RWPE2 (cell line): ENCODE measurements around the gene TRAF6.

Experiments used
- ATAC-seq: fragments of 200-7000 bp; cut with Tn5 transposase; 3 replicates; pipeline ENCODE4 v1.9.1; 2021; ENCODE audit warnings: low read depth
- DNase-seq: peaks from one replicate; pipeline ENCODE4 v3.0.0-alpha.2; 2020; ENCODE audit warnings: low spot score
- H3K27ac ChIP-seq: fragments of 450-650 bp; 2 replicates; pipeline ENCODE4 v1.5.1; 2017; ENCODE audit warnings: mild to moderate bottlenecking; ENCODE audit not compliant: poor library complexity, severe bottlenecking
- H3K27me3 ChIP-seq: fragments of 250-450 bp; sonication (Bioruptor Pico); 2 replicates; pipeline ENCODE4 v1.5.1; 2021; ENCODE audit warnings: mild to moderate bottlenecking, moderate library complexity; ENCODE audit not compliant: insufficient read depth, poor library complexity, severe bottlenecking
- H3K36me3 ChIP-seq: fragments of 250-450 bp; sonication (Bioruptor Pico); 2 replicates; pipeline ENCODE4 v1.5.1; 2020; ENCODE audit warnings: low read depth, mild to moderate bottlenecking, moderate library complexity
- H3K4me1 ChIP-seq: fragments of 250-450 bp; sonication (Bioruptor Pico); 2 replicates; pipeline ENCODE4 v1.5.1; 2021; ENCODE audit warnings: mild to moderate bottlenecking, moderate library complexity; ENCODE audit not compliant: insufficient read depth, poor library complexity, severe bottlenecking
- H3K4me3 ChIP-seq: fragments of 250-450 bp; sonication (Bioruptor Pico); 2 replicates; pipeline ENCODE4 v1.5.1; 2021; ENCODE audit warnings: mild to moderate bottlenecking, moderate library complexity; ENCODE audit not compliant: severe bottlenecking
- H3K9me3 ChIP-seq: fragments of 250-450 bp; sonication (Bioruptor Pico); 2 replicates; pipeline ENCODE4 v1.5.1; 2021; ENCODE audit warnings: mild to moderate bottlenecking, moderate library complexity; ENCODE audit not compliant: severe bottlenecking
- TF ChIP-seq, protein P1 (sequence below): fragments of 450-650 bp; IDR thresholded peaks from one replicate; pipeline ENCODE4 v1.5.1; 2017; ENCODE audit warnings: mild to moderate bottlenecking, moderate library complexity; ENCODE audit not compliant: poor library complexity, severe bottlenecking

The TRAF6 gene

DNA sequence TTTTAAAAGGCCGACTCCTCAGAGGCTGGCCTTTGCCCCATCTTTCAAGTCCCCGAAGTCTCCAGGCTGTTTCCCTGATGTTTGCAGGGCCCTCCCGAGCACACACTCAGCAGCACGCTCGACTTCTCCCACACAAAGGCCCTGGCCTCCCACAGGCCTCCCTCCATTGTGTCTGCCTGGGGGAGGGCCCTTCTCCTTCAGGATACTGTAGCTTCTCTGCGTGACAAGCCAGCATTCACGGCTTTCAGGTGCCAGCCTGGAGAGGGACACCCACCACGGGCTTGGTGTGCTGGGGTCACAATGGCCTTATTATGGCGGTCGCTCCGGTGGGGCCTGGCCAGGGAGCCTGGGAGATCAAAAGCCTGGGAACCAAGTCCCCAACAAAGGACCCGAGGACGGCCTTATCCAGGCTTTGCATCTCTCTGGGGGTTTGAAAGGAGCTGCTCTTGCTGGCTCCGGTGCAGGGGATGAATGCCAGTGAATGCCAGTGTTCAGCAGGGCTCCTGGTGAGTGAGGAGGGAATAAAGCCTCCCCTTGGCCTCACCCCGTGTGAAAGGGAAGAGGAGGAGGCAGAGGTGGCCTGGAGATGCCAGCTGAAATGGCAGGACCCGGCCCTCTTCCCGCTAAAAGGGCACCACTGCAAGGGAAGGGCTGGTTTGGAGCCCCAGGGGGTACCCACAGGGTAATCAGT, 55.0 kb downstream of the TRAF6 start:
- TF ChIP-seq, protein P1, sequence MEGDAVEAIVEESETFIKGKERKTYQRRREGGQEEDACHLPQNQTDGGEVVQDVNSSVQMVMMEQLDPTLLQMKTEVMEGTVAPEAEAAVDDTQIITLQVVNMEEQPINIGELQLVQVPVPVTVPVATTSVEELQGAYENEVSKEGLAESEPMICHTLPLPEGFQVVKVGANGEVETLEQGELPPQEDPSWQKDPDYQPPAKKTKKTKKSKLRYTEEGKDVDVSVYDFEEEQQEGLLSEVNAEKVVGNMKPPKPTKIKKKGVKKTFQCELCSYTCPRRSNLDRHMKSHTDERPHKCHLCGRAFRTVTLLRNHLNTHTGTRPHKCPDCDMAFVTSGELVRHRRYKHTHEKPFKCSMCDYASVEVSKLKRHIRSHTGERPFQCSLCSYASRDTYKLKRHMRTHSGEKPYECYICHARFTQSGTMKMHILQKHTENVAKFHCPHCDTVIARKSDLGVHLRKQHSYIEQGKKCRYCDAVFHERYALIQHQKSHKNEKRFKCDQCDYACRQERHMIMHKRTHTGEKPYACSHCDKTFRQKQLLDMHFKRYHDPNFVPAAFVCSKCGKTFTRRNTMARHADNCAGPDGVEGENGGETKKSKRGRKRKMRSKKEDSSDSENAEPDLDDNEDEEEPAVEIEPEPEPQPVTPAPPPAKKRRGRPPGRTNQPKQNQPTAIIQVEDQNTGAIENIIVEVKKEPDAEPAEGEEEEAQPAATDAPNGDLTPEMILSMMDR = no peak
- Histone ChIP-seq H3K27me3 (no peaks in the 10 kb centered on the region), H3K36me3 (peaks cover 38% of the 10 kb centered on the region), H3K4me3 (no peak overlapping the region), H3K27ac (peak overlapping the region; percentile 58), H3K4me1 (peaks cover 12% of the 10 kb centered on the region), H3K9me3 (no peaks in the 10 kb centered on the region)
- ATAC-seq (no peak), DNase-seq (no peak)

DNA sequence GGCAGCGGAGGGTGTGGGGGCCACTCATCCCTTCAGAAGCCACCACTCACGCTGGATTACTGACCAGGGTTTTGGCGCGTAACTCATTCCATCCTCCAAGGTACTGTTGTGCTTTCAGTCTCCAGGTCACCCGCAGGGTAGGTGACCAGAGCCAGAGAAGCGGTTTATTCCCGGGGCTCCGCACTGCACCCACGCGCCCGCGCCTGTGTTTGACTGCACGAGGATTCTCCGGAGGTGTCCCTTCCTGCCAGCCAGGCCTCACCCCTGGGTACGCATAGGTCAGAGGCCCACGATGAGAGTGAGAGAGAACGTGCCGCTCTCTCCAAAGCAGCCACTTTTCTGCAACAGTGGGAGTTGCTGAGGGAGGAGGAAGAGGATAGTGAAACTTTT, 55.5 kb downstream of the TRAF6 start:
- no peak overlapping the region for H3K4me3 ChIP-seq
- peak overlapping the region; percentile 58 for H3K27ac ChIP-seq
- peaks cover 40% of the 10 kb centered on the region for H3K36me3 ChIP-seq
- no peak for DNase-seq
- H3K4me1 ChIP-seq = peaks cover 12% of the 10 kb centered on the region
- no peaks in the 10 kb centered on the region for H3K27me3 ChIP-seq
- TF ChIP-seq, protein P1 = no peak
- ATAC-seq = no peak
- H3K9me3 ChIP-seq = no peaks in the 10 kb centered on the region

DNA sequence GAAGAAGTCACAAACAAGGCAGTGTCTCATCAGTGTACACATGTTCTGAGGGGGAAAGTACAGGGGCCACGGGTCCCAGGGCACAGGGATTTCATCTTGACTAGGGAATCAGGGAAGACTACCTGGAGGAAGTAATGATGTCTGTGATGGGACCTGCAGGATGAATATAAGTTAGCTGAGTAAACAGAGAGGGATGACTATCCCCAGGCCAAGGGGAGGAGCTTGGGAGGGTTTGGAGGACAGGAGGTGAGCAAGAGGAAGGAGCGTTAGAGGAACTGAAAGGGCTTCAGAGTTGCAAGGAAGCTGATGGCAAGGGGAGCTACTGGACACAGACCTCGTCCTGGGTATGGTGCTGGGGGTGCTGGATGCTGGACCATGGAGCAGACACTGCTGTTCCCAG, 56.4 kb downstream of the TRAF6 start:
- peaks cover 12% of the 10 kb centered on the region for H3K4me1 ChIP-seq
- H3K27ac ChIP-seq = peak overlapping the region; percentile 7
- no peak for DNase-seq
- no peak overlapping the region for H3K4me3 ChIP-seq
- no peaks in the 10 kb centered on the region for H3K27me3 ChIP-seq
- TF ChIP-seq, protein P1 = no peak
- peaks cover 49% of the 10 kb centered on the region for H3K36me3 ChIP-seq
- peak; percentile 46; the same call in 1 of the 3 replicates for ATAC-seq
- H3K9me3 ChIP-seq = no peaks in the 10 kb centered on the region

DNA sequence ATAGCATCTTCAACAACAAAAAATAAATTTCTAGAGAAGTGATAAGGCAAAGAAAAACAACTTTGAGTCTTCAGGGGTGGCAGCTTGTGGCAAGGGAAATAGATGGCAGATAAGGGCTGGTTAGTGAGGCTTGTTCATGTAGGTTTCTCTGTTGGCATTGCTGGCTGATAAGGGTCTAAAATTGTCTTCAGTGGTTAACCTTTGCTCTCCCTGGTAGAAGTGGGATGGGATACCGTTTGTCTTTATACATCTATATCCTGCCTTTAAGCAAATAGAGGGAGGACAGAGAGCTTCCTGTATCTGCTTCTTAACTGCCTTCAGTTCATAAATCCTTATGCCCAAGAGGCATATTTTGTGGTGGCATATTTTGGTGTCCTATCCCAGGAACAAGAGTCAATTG, 57.1 kb downstream of the TRAF6 start:
- Histone ChIP-seq H3K4me3 (no peak overlapping the region), H3K27ac (peak overlapping the region; percentile 7), H3K4me1 (peaks cover 13% of the 10 kb centered on the region), H3K36me3 (peaks cover 55% of the 10 kb centered on the region), H3K9me3 (no peaks in the 10 kb centered on the region), H3K27me3 (no peaks in the 10 kb centered on the region)
- no peak for DNase-seq
- no peak for ATAC-seq
- TF ChIP-seq, protein P1 = no peak

DNA sequence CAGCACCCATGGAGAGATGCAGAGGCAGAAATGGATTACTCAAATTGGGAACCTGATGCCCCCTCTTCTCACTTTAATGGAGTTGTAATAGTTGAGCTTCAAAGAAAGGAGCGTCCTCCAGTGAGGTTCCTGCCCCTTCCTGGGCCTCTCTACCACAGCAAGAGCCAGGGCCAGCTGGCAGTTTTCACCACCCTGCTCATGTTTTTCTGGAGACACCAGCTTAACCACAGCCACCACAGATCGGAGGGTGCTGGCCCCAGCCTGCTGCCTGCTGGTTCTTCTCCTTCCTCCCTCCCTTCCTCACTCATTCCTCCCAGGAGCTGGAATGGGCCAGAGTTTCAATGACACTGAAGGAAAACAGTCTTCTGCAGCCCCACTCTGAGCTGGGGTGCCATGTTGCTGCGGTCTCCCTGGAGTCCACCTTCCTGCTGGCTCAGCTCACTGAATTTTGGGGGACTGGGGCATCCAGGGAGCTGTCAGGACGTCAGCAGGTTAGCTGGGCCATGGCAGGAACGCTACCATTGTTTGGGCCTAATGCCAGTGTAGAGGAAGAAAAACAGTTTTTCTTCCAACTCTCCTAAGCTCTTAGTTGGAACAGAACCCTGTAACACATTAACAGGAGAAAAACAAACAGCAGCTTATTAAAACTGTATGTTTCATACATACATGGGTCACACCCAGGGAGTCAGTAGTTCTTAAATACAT, 57.7 kb downstream of the TRAF6 start:
- DNase-seq = no peak
- no peak for ATAC-seq
- Histone ChIP-seq H3K4me3 (no peak overlapping the region), H3K27me3 (no peaks in the 10 kb centered on the region), H3K9me3 (no peaks in the 10 kb centered on the region), H3K4me1 (peaks cover 19% of the 10 kb centered on the region), H3K27ac (peak overlapping the region; percentile 7), H3K36me3 (peaks cover 55% of the 10 kb centered on the region)
- TF ChIP-seq, protein P1 = no peak
